ENCODE data around the gene SCN3B. TPM values are rescaled to one million over a fixed set of nuclear protein-coding genes. Genes with fewer than 3 reads are reported as not detected.
A peak's percentile ranks its signal among the peaks of the same experiment; 100 is the strongest.

The SCN3B gene
- total and polyA plus RNA-seq, 2 donors (not counting 1 experiment from before 2014, with no cell fraction given), result under 0.01 to 0.03 TPM

GRCh38 chr11:123695231-123695630 lies 40.8 kb upstream of the SCN3B start:
- Histone ChIP-seq H2AFZ (ENCODE audit: low read length) (no peak overlapping the region), H4K20me1 (ENCODE audit: control insufficient read depth, extremely low read depth, insufficient read depth, low read length) (no peaks in the 10 kb centered on the region), H3K9ac (ENCODE audit: insufficient read depth, low read length) (no peak overlapping the region), H3K79me2 (ENCODE audit: control insufficient read depth, insufficient read depth, low read length) (no peaks in the 10 kb centered on the region), H3K36me3 (ENCODE audit: control insufficient read depth, insufficient read depth, low read length) (no peaks in the 10 kb centered on the region), H3K4me3 (replicated peaks in 1 of 4; ENCODE audit: control extremely low read depth in 1 of 4, insufficient read depth in 1 of 4, low read depth in 3 of 4, low read length in 4 of 4) (no peak overlapping the region), H3K9me3 (ENCODE audit: control insufficient read depth, insufficient read depth, low read depth, low read length) (no peaks in the 10 kb centered on the region), H3K4me1 (ENCODE audit: control insufficient read depth, extremely low read depth, insufficient read depth, low read length) (no peaks in the 10 kb centered on the region), H3K4me2 (ENCODE audit: extremely low read depth, insufficient read depth, low read length) (no peak overlapping the region), H3K27me3 (ENCODE audit: control insufficient read depth, insufficient read depth, low read length) (no peaks in the 10 kb centered on the region), H3K27ac (ENCODE audit: insufficient read depth, low read length) (no peak overlapping the region)
- TF ChIP-seq CTCF (conservative IDR thresholded peaks at IDR 0.05 in 1 of 2, IDR thresholded peaks at IDR 0.05 in 1 of 2; ENCODE audit: low read depth in 1 of 2, low read length in 2 of 2) (no peak), EZH2 (IDR thresholded peaks at IDR 0.05; ENCODE audit: low read length, missing control alignments) (no peak)
- DNase-seq (ENCODE audit: low read depth in 2 of 2), result no peak

GRCh38 chr11:123694551-123694950 lies 40.1 kb upstream of the SCN3B start:
- DNase-seq (ENCODE audit: low read depth in 2 of 2), result peak in 1 of 2 donors; percentile 3

GRCh38 chr11:123692961-123693360 lies 38.5 kb upstream of the SCN3B start:
- TF ChIP-seq EZH2 (IDR thresholded peaks at IDR 0.05; ENCODE audit: low read length, missing control alignments), result no peak
- no peak overlapping the region for H3K27ac ChIP-seq (ENCODE audit: insufficient read depth, low read length)
- H3K4me1 ChIP-seq (ENCODE audit: control insufficient read depth, extremely low read depth, insufficient read depth, low read length), result no peaks in the 10 kb centered on the region
- H3K4me3 ChIP-seq (replicated peaks in 1 of 4; ENCODE audit: control extremely low read depth in 1 of 4, insufficient read depth in 1 of 4, low read depth in 3 of 4, low read length in 4 of 4), result no peak overlapping the region
- DNase-seq (ENCODE audit: low read depth in 2 of 2), result no peak
- H2AFZ ChIP-seq (ENCODE audit: low read length), result no peak overlapping the region
- H3K4me2 ChIP-seq (ENCODE audit: extremely low read depth, insufficient read depth, low read length), result no peak overlapping the region
- H3K9ac ChIP-seq (ENCODE audit: insufficient read depth, low read length), result no peak overlapping the region
- no peaks in the 10 kb centered on the region for H3K9me3 ChIP-seq (ENCODE audit: control insufficient read depth, insufficient read depth, low read depth, low read length)
- no peaks in the 10 kb centered on the region for H3K36me3 ChIP-seq (ENCODE audit: control insufficient read depth, insufficient read depth, low read length)
- no peaks in the 10 kb centered on the region for H4K20me1 ChIP-seq (ENCODE audit: control insufficient read depth, extremely low read depth, insufficient read depth, low read length)
- no peaks in the 10 kb centered on the region for H3K79me2 ChIP-seq (ENCODE audit: control insufficient read depth, insufficient read depth, low read length)
- H3K27me3 ChIP-seq (ENCODE audit: control insufficient read depth, insufficient read depth, low read length), result no peaks in the 10 kb centered on the region

More at GRCh38 chr11:123694551-123694950, 40.1 kb upstream of the SCN3B start:
- no peak overlapping the region for H3K4me3 ChIP-seq (replicated peaks in 1 of 4; ENCODE audit: control extremely low read depth in 1 of 4, insufficient read depth in 1 of 4, low read depth in 3 of 4, low read length in 4 of 4)
- H3K36me3 ChIP-seq (ENCODE audit: control insufficient read depth, insufficient read depth, low read length), result no peaks in the 10 kb centered on the region
- no peaks in the 10 kb centered on the region for H3K79me2 ChIP-seq (ENCODE audit: control insufficient read depth, insufficient read depth, low read length)
- H3K4me2 ChIP-seq (ENCODE audit: extremely low read depth, insufficient read depth, low read length), result no peak overlapping the region
- no peak overlapping the region for H2AFZ ChIP-seq (ENCODE audit: low read length)
- H3K9me3 ChIP-seq (ENCODE audit: control insufficient read depth, insufficient read depth, low read depth, low read length), result no peaks in the 10 kb centered on the region
- H3K27me3 ChIP-seq (ENCODE audit: control insufficient read depth, insufficient read depth, low read length), result no peaks in the 10 kb centered on the region
- no peak for TF ChIP-seq CTCF (conservative IDR thresholded peaks at IDR 0.05 in 1 of 2, IDR thresholded peaks at IDR 0.05 in 1 of 2; ENCODE audit: low read depth in 1 of 2, low read length in 2 of 2)
- no peak for TF ChIP-seq EZH2 (IDR thresholded peaks at IDR 0.05; ENCODE audit: low read length, missing control alignments)
- H4K20me1 ChIP-seq (ENCODE audit: control insufficient read depth, extremely low read depth, insufficient read depth, low read length), result no peaks in the 10 kb centered on the region
- no peak overlapping the region for H3K9ac ChIP-seq (ENCODE audit: insufficient read depth, low read length)
- no peaks in the 10 kb centered on the region for H3K4me1 ChIP-seq (ENCODE audit: control insufficient read depth, extremely low read depth, insufficient read depth, low read length)
- H3K27ac ChIP-seq (ENCODE audit: insufficient read depth, low read length), result no peak overlapping the region
